GM19035 (cell line): ENCODE results near the gene DISP2.

ENCODE experiments used
- ATAC-seq: cut with Tn5 transposase; IDR thresholded peaks from one replicate; pipeline ENCODE4 v1.9.1; 2021; ENCODE audit not compliant: unreplicated experiment

Gene DISP2

DNA sequence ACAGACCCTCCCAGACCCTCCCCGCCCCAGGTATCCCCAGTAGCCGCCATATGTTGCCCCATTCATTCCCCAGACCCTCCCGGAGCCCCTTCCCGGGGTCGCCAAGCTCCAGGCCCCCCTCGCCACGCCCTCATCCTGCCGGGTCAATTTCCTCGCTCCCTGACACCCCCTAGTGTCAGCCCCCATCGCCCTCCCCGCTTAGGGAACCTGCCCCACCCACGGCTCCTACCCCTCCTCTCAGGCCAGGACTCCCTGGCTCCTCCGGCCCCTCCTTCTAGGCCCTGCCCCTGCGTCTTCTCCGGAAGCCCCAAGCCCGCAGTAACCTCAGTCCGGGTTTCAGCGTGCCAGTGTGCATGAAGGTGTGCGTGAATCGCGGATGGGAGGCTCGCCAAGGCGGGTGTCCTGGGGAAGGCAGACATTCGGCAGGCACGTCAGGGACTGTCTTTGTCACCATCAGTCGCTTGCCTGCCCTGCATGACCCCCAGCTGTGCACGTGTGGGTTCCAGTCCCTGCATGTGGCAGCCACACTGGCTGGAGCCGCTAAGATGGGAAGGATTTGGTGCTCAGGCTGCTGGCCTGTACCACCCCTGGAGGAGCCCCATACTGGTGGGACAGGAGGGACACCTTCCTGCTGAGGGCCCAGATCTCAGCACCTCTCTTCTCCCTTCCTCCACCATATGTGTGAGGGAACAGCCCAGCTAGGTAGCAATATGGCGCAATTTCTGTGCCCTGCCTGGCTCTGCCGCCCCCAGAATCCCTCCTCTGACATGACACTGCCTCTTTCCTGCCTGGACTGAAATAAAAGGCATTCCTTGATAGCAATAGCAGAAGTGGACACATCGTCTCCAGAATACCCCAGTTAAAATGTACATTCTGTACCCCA is 693 bp downstream of the DISP2 start:
- peak; percentile 17 for ATAC-seq

DNA sequence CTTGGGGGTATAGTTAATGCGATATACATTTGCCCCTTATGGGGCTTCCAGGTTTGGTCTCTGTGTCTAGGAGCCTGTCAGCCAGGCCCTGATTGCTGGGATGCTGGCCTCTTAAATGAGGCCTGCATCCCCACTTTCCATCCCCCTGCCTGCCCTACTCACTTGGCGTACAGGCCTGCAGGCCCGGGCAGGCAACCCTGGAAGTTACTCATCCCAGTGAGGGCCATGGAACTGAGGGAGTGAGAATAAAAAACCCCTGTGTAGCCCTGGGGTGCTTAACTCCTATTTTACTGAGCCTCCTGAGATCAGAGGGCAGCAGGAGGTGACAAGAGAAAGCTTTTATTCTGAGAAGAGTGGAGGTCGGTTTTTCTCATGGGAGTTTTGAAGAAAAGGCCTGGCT is 2.0 kb downstream of the DISP2 start:
- no peak for ATAC-seq

DNA sequence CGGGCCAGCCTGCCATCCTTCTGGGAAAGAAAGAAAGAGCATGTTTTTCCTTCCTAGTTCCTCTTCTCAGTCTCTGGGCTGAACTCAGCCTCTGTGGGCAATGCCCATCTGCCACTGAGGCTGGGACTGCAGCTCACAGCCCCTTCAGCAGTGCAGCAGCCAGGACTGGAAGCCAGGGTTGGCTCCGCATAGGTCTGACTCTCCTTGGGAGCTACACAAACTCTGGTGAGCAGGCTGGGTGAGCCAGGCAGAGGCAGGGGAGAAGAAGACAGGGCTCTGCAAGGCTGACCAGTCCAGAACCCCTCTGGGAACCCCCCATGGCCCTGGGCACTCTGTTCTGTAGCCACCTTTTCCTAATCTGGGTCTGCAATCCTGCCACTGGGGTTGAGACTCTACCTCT is 3.6 kb downstream of the DISP2 start:
- ATAC-seq: no peak

DNA sequence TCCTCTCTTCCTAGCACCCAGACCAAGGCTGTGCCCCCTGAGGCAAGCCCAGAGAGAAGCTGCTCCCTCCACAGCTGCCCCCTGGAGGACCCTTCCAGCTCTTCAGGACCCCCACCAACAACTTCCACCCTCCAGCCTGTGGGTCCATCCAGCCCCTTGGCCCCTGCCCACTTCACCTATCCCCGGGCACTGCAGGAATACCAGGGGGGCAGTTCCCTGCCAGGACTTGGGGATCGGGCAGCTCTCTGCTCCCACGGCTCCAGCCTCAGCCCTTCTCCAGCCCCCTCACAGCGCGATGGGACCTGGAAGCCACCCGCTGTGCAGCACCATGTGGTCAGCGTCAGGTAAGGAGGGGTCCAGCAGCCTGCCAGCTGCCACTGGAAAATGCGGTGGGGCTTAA is 5.6 kb downstream of the DISP2 start:
- ATAC-seq: no peak

DNA sequence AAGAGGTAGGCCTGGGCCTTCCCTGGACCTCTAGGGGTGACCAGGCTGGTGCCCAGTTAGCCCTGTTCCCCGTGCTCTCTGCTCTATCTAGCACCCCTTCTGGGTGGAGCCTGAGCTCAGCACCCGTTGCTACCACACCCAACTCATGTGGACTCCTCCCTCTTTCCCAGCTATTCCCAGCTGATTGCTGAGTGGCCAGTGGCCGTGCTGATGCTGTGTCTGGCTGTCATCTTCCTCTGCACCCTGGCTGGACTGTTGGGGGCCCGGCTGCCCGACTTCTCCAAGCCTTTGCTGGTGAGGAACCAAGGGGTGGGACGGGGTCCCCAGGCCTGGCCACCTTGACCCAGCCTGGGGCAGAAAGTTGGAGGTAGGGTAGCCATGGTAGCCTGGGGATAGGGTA is 6.2 kb downstream of the DISP2 start:
- ATAC-seq: no peak

DNA sequence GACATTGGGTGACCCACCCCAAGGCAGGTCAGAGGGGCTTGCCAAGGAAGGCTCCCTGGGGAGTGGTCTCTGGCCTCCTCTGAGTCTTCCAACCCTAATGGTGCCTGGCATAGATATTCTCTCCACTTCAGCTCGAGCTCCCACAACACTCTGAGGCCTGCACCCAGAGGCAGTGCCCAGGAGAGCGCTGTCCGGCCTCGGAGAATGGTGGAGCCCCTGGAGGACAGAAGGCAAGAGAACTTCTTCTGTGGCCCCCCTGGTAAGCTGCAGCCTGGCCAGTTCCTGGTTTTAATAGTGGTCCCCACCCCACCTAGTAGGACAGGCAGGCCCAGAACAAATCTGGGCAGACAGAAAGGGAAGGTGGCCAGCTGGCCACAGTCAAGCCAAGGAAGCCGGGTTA is 7.0 kb downstream of the DISP2 start:
- no peak for ATAC-seq

DNA sequence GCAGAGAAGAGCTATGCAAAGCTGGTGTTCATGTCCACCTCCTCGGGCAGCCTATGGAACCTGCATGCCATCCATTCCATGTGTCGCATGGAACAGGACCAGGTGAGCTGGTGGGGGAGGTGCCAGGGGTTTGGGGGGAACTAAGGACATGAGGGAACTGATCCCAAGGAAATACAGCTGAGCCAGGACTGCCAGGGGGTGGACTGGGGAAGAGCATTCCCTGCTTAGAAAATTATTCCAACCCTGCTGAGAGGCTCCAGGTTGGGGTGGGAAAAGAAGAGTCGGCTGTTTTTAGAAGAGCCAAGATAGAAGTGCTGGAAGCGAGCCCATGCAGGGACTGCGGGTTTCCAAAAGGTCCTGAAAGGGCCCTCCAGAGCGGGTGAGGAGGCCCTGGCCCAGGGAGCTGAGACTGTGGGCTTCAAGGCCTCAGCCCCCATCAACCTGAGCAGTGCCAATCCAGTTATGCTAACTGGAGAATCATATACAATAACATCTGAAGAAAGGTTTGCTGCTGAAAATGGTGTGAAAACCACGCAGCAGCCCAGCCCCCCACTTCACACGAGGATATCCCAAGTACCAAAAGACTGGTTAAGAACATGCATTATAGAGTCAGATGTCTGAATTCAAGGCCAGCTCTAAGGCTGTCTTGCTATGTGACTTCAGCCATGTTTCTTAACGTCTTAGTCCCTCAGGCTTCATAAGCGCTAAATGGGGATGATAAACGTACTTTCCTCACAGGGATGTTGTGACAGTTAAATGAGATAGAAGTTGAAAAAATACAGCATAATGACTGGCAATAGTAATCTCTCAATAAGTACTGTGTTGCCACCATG is 7.8 kb downstream of the DISP2 start:
- ATAC-seq: no peak

DNA sequence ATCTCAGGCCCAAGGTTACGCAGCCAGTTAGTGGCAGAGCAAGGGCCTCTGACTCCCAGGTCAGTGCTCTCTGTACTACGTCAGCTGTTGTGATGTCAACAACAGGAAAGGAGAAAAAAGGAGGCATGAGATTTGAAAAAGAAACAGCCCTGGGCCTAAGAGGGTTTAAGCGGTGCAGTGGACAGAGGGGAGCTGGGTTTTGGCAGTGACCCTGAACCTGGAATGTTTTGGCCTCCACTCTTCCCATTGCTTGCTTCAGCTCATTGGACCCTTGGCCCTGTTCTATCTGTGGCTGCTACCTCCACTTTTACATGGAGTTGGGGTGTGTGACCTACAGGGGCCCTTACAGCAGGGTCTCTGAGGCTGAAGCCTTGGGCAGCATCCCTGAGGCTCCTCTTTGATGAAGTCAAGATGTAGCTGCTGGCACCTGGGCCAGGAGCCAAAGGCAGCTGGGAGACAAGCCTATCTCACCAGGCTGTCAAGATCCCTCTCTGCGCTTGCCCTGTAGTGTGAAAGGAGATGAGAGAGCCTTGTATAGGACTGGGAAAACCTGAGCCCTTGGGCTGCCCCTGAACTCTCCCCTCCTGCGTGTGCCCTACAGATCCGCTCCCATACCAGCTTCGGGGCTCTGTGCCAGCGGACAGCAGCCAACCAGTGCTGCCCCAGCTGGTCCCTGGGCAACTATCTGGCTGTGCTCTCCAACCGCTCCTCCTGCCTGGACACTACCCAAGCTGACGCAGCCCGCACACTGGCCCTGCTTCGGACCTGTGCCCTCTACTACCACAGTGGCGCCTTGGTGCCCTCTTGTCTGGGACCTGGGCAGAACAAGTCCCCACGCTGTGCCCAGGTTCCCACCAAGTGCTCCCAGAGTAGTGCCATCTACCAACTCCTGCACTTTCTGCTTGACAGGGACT is 8.7 kb downstream of the DISP2 start:
- no peak for ATAC-seq

DNA sequence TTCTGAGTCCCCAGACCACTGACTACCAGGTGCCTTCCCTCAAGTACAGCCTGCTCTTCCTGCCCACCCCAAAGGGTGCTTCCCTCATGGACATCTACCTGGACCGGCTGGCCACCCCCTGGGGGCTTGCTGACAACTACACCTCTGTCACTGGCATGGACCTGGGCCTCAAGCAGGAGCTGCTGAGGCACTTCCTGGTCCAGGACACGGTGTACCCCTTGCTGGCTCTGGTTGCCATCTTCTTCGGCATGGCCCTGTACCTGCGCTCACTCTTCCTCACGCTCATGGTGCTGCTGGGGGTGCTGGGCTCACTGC is 9.3 kb downstream of the DISP2 start:
- ATAC-seq: no peak

DNA sequence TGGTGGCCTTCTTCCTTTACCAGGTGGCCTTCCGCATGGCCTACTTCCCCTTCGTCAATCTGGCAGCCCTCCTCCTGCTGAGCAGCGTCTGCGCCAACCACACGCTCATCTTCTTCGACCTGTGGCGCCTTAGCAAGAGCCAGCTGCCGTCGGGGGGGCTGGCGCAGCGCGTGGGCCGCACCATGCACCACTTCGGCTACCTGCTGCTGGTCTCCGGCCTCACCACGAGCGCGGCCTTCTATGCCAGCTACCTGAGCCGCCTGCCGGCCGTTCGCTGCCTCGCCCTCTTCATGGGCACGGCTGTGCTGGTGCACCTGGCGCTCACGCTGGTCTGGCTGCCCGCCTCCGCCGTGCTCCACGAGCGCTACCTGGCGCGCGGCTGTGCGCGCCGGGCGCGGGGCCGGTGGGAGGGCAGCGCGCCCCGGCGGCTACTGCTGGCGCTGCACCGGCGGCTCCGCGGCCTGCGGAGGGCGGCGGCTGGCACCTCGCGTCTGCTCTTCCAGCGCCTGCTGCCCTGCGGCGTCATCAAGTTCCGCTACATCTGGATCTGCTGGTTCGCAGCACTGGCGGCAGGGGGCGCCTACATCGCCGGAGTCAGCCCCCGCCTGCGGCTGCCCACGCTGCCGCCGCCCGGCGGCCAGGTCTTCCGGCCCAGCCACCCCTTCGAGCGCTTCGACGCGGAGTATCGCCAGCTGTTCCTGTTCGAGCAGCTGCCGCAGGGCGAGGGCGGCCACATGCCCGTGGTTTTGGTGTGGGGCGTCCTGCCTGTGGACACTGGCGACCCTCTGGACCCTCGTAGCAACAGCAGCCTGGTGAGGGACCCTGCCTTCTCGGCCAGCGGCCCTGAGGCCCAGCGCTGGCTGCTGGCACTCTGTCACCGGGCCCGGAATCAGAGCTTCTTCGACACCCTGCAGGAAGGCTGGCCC is 9.9 kb downstream of the DISP2 start:
- ATAC-seq: peak; percentile 85

DNA sequence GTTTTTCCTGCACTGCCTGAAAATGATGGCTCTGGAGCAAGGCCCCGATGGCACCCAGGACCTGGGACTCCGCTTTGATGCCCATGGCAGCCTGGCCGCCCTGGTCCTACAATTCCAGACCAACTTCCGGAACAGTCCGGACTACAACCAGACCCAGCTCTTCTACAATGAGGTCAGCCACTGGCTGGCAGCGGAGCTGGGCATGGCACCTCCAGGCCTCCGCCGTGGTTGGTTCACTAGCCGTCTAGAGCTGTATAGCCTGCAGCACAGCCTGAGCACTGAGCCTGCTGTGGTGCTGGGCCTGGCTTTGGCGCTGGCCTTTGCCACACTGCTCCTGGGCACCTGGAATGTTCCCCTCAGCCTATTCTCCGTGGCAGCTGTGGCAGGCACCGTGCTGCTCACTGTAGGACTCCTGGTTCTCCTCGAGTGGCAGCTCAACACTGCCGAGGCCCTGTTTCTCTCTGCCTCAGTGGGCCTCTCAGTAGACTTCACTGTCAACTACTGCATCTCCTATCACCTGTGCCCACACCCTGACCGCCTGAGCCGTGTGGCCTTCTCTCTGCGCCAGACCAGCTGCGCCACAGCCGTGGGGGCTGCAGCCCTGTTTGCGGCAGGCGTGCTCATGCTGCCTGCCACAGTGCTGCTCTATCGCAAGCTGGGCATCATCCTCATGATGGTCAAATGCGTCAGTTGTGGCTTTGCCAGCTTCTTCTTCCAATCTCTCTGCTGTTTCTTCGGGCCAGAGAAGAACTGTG is 10.9 kb downstream of the DISP2 start:
- ATAC-seq: no peak

DNA sequence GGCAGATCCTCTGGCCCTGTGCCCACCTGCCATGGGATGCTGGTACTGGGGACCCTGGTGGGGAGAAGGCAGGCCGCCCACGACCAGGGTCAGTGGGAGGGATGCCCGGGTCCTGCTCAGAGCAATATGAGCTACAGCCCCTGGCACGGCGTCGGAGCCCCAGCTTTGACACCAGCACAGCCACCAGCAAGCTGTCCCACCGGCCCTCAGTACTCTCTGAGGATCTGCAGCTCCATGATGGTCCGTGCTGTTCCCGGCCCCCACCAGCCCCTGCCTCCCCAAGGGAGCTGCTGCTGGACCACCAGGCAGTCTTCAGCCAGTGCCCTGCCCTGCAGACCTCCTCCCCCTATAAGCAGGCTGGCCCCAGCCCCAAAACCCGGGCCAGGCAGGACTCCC is 11.5 kb downstream of the DISP2 start:
- no peak for ATAC-seq

DNA sequence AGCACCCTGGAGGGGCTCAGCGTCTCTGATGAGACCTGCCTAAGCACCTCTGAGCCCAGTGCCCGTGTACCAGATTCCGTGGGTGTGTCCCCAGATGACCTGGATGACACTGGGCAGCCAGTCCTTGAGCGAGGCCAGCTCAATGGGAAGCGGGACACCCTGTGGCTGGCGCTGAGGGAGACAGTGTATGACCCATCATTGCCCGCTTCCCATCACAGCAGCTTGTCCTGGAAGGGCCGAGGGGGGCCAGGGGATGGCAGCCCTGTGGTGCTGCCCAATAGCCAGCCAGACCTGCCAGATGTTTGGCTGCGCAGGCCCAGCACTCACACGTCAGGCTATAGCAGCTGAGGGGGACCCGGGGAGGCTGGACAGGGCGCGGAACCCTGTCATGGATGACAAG is 12.0 kb downstream of the DISP2 start:
- no peak for ATAC-seq

DNA sequence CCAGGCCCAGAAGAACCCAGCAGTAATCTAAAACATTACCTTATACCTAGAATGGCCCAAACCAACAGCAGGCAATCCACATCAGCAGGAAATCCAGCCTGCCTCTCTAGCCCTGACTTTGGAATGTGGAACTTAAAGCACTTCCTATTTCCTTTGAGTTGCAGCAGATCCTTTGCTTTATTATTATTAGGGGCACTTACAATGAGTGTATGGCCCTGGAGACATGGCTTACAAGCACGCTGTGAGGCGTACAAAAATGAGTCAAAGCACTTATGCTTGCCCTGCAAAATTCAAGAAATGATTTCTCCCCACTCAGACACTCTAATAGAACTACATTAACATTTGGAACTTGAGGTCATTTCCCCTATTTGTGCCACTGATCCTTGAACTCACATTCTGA is 15.0 kb downstream of the DISP2 start:
- ATAC-seq: no peak

DNA sequence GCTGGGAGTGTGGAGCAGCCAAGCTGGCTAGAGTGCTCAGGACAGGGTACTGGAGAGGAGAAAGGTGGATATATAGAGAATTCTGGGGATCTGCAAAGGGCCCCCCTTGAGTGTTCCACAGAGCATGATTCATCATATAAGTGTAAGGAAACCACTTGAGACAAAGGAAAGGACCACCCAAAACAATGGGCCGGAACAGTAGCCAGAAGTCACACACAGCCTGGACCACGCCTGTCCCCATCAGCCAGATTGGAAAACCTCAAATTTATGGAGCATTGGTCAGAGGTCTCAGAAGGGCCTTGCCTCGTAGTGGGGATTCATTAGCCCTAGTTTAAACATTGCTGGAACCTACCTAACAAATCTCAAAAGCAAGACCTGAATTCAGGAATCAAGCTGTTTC is 19.6 kb downstream of the DISP2 start:
- no peak for ATAC-seq

DNA sequence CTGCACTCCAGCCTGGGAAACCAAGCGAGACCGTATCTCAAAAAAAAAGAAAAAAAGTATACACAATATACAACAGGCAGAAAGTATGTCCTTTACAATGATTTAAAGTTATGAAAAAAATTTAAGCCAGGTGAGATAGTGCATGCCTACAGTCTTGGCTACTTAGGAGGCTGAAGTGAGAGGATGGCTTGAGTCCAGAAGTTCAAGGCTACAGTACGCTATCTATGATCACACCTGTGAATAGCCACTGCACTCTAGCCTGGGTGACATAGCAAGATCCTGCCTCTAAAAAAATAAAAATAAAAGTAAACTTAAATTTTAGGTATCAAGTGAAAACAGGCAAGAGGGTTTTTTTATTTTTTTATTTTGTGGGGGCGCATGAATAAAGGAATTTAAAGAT is 21.4 kb downstream of the DISP2 start:
- ATAC-seq: no peak

DNA sequence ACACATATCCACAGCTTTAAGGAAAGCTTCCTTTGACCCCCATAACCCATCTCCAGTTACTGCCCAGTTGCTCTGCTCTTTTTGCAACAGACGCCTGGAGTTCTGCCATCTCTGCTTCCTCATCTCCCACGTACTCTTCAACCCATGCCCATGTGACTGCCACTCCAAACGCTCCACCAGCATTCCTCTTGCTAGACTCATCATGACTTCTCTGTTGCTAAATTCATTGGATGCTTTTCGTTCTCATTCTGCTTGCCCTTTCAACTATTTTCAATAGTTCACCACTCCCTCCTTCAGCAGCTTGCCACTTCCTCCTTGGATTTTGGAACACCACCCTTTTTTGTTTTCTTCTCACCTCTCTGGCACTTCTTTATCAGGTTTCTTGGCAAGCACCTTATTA is 21.8 kb downstream of the DISP2 start:
- ATAC-seq: no peak

DNA sequence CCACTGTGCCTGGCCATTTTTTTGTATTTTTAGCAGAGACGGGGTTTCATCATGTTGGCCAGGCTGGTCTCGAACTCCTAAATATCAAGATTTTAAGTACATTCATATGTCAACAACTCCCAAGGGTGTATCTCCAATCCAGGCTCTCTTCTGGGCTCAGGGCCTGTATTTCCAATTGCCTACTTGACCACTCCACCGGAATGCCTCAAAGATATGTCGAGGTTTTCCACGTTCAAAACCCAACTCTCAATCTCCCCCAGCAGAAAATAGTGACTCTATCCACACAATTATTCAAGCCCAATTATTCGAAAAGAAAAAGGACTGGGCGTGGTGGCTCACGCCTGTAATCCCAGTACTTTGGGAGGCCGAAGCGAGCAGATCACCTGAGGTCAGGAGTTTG is 22.6 kb downstream of the DISP2 start:
- ATAC-seq: no peak

DNA sequence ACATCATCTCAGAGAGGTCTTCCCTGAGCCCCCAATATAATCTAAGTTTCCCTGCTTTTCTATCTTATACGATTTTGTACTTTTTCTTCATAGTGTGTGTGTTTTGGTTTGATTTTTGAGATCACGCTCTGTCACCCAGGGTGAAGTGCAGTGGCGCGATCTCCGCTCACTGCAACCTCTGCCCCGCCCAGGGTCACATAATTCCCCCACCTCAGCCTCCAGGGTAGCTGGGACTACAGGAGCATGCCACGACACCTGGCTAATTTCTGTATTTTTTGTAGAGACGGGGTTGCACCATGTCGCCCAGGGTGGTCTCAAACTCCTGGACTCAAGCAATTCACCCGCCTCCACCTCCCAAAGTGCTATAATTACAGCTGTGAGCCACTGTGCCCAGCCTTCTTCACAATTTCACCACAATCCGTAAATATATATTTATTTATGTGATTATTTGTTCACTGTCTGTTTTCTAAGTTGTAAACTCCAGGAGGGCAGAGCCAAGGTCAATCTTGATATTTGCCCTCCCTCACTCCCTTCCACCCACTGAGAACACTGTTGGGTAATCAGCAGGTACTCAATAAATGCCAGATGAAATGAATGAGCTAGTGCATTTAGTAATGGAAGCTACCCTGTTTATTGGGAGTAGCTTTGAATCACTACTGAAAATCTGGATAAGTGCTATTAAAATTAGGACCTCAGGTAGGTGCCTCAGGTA is 24.0 kb downstream of the DISP2 start:
- no peak for ATAC-seq
